Peyer's patch (tissue), 4 donors: Measurements from ENCODE around the gene CFAP69. TPM values are rescaled to one million over a fixed set of nuclear protein-coding genes. Genes with fewer than 3 reads are reported as not detected.

Experiments
- small RNA-seq, 2 donors: library from RNA; depleted of rRNA; stranded (forward); fragments of <200 nt; gene quantifications; one replicate each; pipeline ENCODE3, GENCODE V24; 2016
- total RNA-seq, 4 donors: library from RNA; depleted of rRNA; stranded (reverse); fragments of >200 nt; gene quantifications; one replicate each; pipeline ENCODE4 v1.1.0, GENCODE V29; 2016

CFAP69 gene
- total RNA-seq, 4 donors from 2014 or later = 2.3 to 15.3 (median 11.9) TPM; not detected in 1

Small RNAs within 50 kb of the gene (small RNA-seq; reads per million reads assigned to genes)
- 0 reads per million in 2 donors for gene RF00019

Other genes with a start within 250 kb of the CFAP69 start
- gene STEAP1, start 90.7 kb upstream of the CFAP69 start, total RNA-seq = 1 to 10 TPM; 2.0 to 6.6 (median 3.9) TPM
- 10 to 100 TPM in 3 of 4 donors, 1 to 10 TPM in 1; 8.3 to 22.4 (median 17.4) TPM for gene STEAP2, start 33.4 kb upstream of the CFAP69 start, total RNA-seq
- not detected for gene FAM237B, start 76.1 kb downstream of the CFAP69 start, total RNA-seq
- 10 to 100 TPM; 11.6 to 24.8 (median 17.8) TPM for gene GTPBP10, start 101.5 kb downstream of the CFAP69 start, total RNA-seq
- 10 to 100 TPM; 13.2 to 66.9 (median 49.0) TPM for gene CLDN12, start 158.3 kb downstream of the CFAP69 start, total RNA-seq
- not detected for gene PTTG1IP2, start 224.5 kb downstream of the CFAP69 start, total RNA-seq